Gastrocnemius medialis (tissue), 4 donors: ENCODE data around the gene XG.

Source experiments
- CTCF ChIP-seq, 5 experiments: fragments of 450-650 bp in 3 of 5; fragments of 200-600 bp in 2 of 5; sonication (generic) in 2 of 5; IDR thresholded peaks in 4 of 5; conservative IDR thresholded peaks in 1 of 5; 1 replicate in 4 of 5; 2 replicates in 1 of 5; pipeline ENCODE4 v1.5.1; 2016 to 2019; ENCODE audit warnings: antibody characterized with exemption in 5 of 5, mild to moderate bottlenecking in 3 of 5, moderate library complexity in 3 of 5
- POLR2A ChIP-seq, 2 donors: fragments of 450-650 bp; IDR thresholded peaks; one replicate each; pipeline ENCODE4 v1.6.1; 2017; ENCODE audit warnings: antibody characterized with exemption in 2 of 2, mild to moderate bottlenecking in 2 of 2, moderate library complexity in 2 of 2

GRCh38 chrX:2817036-2817435 is 65.2 kb downstream of the XG start:
- no peak for TF ChIP-seq CTCF (IDR thresholded peaks at IDR 0.05 in 4 of 5, conservative IDR thresholded peaks at IDR 0.05 in 1 of 5)
- no peak for TF ChIP-seq POLR2A (IDR thresholded peaks at IDR 0.05)
